ENCODE data around the gene KPNA6. TPM values are rescaled to one million over a fixed set of nuclear protein-coding genes. Genes with fewer than 3 reads are reported as not detected.
A peak's percentile ranks its signal among the peaks of the same experiment; 100 is the strongest.
"Not testable (repeated sequence)": the region's sequence is repeated elsewhere in the genome, so short reads cannot be mapped to it uniquely, and the experiment has no call there.

The KPNA6 gene
- total and polyA plus RNA-seq, 4 donors = 29.6 to 39.1 (median 33.7) TPM

DNA sequence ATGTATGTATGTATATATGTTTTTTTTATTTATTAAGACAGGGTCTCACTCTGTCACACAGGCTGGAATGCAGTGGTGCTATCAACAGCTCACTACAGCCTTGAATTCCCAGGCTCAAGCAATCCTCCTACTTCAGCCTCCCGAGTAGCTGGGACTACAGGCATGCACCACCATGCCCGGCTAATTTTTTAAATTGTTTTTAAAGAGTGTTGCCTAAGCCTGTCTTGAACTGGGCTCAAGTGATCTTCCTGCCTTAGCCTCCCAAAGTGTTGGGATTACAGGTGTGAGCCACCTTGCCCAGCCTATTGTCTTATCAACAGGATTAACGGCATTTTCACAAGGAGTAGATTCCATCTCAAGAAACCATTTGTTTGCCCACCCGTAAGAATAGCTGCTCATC lies 5.6 kb downstream of the KPNA6 start:
- H3K9me3 ChIP-seq (ENCODE audit: control insufficient read depth, insufficient read depth, low read length); DNase-seq (ENCODE audit: low read depth in 4 of 6, low spot score in 6 of 6); H3K36me3 ChIP-seq (ENCODE audit: control insufficient read depth, insufficient read depth, low read length); H3K4me3 ChIP-seq (ENCODE audit: low read depth, low read length); H3K27me3 ChIP-seq (ENCODE audit: control insufficient read depth, insufficient read depth, low read length); H3K27ac ChIP-seq (ENCODE audit: low read depth, low read length): not testable (repeated sequence)
- peaks cover 15% of the 10 kb centered on the region for H3K4me1 ChIP-seq (ENCODE audit: control insufficient read depth, insufficient read depth, low read length)
- 92% methylated on average over 2 of the region's 4 CpGs for WGBS (ENCODE audit: insufficient coverage)

DNA sequence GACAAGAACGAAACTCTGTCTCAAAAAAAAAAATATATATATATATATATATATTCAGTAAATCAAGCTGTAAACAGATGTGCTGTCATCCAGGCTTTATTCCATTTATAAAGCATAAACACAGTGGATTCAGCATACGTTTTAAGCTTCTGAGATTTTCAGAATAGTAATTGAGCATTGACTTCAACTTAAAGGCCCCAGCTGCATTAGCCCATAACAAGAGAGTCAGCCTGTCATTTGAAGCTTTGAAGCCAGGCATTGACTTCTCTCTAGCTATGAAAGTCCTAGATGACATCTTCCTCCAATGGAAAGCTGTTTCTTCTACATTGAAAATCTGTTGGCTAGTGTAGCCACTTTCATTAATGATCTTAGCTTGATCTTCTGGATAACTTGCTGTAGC lies 6.6 kb downstream of the KPNA6 start:
- H3K9me3 ChIP-seq (ENCODE audit: control insufficient read depth, insufficient read depth, low read length) = no peaks in the 10 kb centered on the region
- H3K27me3 ChIP-seq (ENCODE audit: control insufficient read depth, insufficient read depth, low read length) = no peaks in the 10 kb centered on the region
- peaks cover 8% of the 10 kb centered on the region for H3K4me1 ChIP-seq (ENCODE audit: control insufficient read depth, insufficient read depth, low read length)
- WGBS (ENCODE audit: insufficient coverage) = 80% methylated on average over 1 of the region's 2 CpGs
- H3K27ac ChIP-seq (ENCODE audit: low read depth, low read length) = no peak overlapping the region
- DNase-seq (ENCODE audit: low read depth in 4 of 6, low spot score in 6 of 6) = no peak
- H3K4me3 ChIP-seq (ENCODE audit: low read depth, low read length) = no peak overlapping the region
- H3K36me3 ChIP-seq (ENCODE audit: control insufficient read depth, insufficient read depth, low read length) = peaks cover 2% of the 10 kb centered on the region

DNA sequence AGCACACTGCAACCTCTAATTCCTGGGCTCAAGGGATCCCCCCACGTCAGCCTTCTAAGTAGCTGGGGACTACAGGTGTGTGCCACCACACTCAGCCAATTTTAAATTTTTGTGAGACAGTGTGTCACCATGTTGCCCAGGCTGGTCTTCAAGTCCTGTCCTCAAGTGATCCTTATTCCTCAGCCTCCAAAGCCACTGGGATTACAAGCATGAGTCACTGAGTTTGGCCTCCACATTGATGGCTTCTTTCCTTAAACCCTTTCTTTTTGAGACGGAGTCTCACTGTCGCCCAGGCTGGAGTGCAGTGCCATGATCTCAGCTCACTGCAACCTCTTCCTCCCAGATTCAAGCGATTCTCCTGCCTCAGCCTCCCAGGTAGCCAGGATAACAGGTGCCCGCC lies 7.6 kb downstream of the KPNA6 start:
- Histone ChIP-seq H3K36me3 (ENCODE audit: control insufficient read depth, insufficient read depth, low read length) (peaks cover 2% of the 10 kb centered on the region), H3K4me3 (ENCODE audit: low read depth, low read length) (no peak overlapping the region), H3K4me1 (ENCODE audit: control insufficient read depth, insufficient read depth, low read length) (peaks cover 2% of the 10 kb centered on the region), H3K27me3 (ENCODE audit: control insufficient read depth, insufficient read depth, low read length) (no peaks in the 10 kb centered on the region), H3K27ac (ENCODE audit: low read depth, low read length) (no peak overlapping the region), H3K9me3 (ENCODE audit: control insufficient read depth, insufficient read depth, low read length) (no peaks in the 10 kb centered on the region)
- 85% methylated on average over 3 of the region's 5 CpGs for WGBS (ENCODE audit: insufficient coverage)
- DNase-seq (ENCODE audit: low read depth in 4 of 6, low spot score in 6 of 6) = no peak

DNA sequence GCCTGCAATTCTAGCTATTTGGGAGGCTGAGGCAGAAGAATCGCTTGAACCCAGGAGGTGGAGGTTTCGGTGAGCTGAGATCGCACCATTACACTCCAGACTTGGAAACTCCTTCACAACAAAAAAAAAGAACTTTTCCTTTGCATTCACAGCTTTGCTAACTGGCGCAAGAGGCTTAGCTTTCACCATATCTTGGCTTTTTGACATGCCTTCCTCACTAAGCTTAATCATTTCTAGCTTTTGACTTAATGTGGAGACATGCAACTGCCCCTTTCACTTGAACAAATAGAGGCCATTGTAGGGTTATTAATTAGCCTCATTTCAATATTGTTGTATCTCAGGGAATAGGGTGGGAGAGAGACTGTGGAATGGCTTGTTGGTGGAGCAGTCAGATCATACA lies 8.7 kb downstream of the KPNA6 start:
- WGBS (ENCODE audit: insufficient coverage) = 100% methylated on average over 4 of the region's 4 CpGs
- Histone ChIP-seq H3K4me1 (ENCODE audit: control insufficient read depth, insufficient read depth, low read length) (no peaks in the 10 kb centered on the region), H3K27me3 (ENCODE audit: control insufficient read depth, insufficient read depth, low read length) (no peaks in the 10 kb centered on the region), H3K27ac (ENCODE audit: low read depth, low read length) (no peak overlapping the region), H3K9me3 (ENCODE audit: control insufficient read depth, insufficient read depth, low read length) (no peaks in the 10 kb centered on the region), H3K4me3 (ENCODE audit: low read depth, low read length) (no peak overlapping the region), H3K36me3 (ENCODE audit: control insufficient read depth, insufficient read depth, low read length) (peaks cover 2% of the 10 kb centered on the region)
- no peak for DNase-seq (ENCODE audit: low read depth in 4 of 6, low spot score in 6 of 6)

DNA sequence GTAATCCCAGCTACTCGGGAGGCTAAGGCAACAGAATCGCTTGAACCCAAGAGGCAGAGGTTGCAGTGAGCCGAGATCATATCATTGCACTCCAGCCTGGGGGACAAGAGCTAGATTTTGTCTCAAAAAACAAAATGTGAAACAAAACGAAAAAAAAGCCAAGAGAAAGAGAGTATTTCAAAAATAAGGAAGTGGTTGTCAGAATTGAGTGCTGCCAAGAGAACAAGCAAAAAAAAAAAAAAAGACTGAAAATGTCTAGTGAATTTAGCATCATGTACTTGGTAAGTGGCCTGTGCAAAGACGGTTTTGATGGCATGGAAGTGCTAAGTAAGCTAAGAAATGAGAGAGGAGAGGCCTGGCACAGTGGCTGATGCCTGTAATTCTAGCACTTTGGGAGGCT lies 14.3 kb downstream of the KPNA6 start:
- Histone ChIP-seq H3K4me1 (ENCODE audit: control insufficient read depth, insufficient read depth, low read length) (no peaks in the 10 kb centered on the region), H3K9me3 (ENCODE audit: control insufficient read depth, insufficient read depth, low read length) (no peaks in the 10 kb centered on the region), H3K36me3 (ENCODE audit: control insufficient read depth, insufficient read depth, low read length) (no peaks in the 10 kb centered on the region), H3K27ac (ENCODE audit: low read depth, low read length) (no peak overlapping the region), H3K27me3 (ENCODE audit: control insufficient read depth, insufficient read depth, low read length) (no peaks in the 10 kb centered on the region), H3K4me3 (ENCODE audit: low read depth, low read length) (no peak overlapping the region)
- no peak for DNase-seq (ENCODE audit: low read depth in 4 of 6, low spot score in 6 of 6)
- 85% methylated on average over 5 of the region's 5 CpGs for WGBS (ENCODE audit: insufficient coverage)

DNA sequence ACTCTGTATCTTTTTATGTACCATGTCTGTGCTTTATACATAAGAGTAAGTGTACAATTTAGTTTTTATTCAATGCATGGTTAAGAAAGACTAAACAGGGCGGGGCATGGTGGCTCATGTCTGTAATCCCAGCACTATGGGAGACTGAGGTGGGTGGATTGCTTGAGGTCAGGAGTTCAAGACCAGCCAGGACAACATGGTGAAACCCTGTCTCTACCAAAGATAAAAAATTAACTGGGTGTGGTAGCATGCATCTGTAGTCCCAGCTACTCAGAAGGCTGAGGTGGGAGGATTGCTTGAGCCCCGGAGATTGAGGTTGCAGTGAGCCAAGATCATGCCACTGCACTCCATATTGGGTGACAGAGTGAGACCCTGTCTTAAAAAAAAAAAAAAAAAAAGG lies 15.5 kb downstream of the KPNA6 start:
- H3K27ac ChIP-seq (ENCODE audit: low read depth, low read length) = not testable (repeated sequence)
- WGBS (ENCODE audit: insufficient coverage) = 100% methylated on average over 2 of the region's 2 CpGs

DNA sequence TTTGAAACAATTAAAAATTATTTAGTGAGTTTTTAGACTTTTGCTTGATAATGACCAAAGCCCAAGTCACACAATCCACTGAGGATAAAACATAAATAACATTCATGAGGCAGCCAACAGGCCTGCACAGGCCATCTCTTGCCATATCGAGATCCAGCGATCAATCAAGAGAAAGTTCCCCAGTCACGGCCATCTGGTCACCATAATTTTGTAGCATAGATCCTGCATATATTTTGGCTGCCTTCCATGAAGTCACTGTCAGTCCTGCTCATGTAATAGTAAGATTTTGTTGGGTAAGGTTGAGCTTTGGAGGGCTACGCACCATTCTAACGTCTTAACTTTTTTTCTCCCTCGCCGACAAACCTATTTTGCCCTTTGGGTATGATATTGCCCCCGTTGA lies 17.5 kb downstream of the KPNA6 start:
- no peak overlapping the region for H3K4me3 ChIP-seq (ENCODE audit: low read depth, low read length)
- no peaks in the 10 kb centered on the region for H3K4me1 ChIP-seq (ENCODE audit: control insufficient read depth, insufficient read depth, low read length)
- peak in 1 of 6 donors; percentile 21 for DNase-seq (ENCODE audit: low read depth in 4 of 6, low spot score in 6 of 6)
- WGBS (ENCODE audit: insufficient coverage) = 89% methylated on average over 3 of the region's 8 CpGs
- H3K36me3 ChIP-seq (ENCODE audit: control insufficient read depth, insufficient read depth, low read length) = no peaks in the 10 kb centered on the region
- no peaks in the 10 kb centered on the region for H3K27me3 ChIP-seq (ENCODE audit: control insufficient read depth, insufficient read depth, low read length)
- H3K27ac ChIP-seq (ENCODE audit: low read depth, low read length) = no peak overlapping the region
- H3K9me3 ChIP-seq (ENCODE audit: control insufficient read depth, insufficient read depth, low read length) = no peaks in the 10 kb centered on the region

More for the DNA sequence above, 15.5 kb downstream of the KPNA6 start:
- not testable (repeated sequence) for H3K9me3 ChIP-seq (ENCODE audit: control insufficient read depth, insufficient read depth, low read length); H3K27me3 ChIP-seq (ENCODE audit: control insufficient read depth, insufficient read depth, low read length); H3K4me3 ChIP-seq (ENCODE audit: low read depth, low read length); H3K36me3 ChIP-seq (ENCODE audit: control insufficient read depth, insufficient read depth, low read length); H3K4me1 ChIP-seq (ENCODE audit: control insufficient read depth, insufficient read depth, low read length); DNase-seq (ENCODE audit: low read depth in 4 of 6, low spot score in 6 of 6)

DNA sequence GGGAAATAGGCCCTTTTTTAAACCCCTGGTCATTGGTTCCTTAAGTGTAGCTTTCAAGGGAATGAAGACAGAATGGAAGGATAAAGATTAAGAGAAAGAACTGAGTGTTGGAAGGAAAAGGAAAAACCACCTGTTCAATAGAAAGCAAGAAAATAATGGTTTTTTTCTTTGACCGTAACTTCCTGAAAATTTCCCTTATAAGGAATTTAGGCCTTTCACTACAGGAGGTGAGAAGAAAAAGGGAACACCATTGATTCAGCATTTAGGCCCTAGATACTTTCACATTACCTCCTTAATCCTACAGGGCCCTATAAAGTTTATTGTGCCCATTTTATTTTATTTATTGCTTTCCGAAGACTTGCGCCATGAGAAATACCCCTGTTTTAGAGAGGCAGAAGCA lies 18.9 kb downstream of the KPNA6 start:
- Histone ChIP-seq H3K27me3 (ENCODE audit: control insufficient read depth, insufficient read depth, low read length) (no peaks in the 10 kb centered on the region), H3K4me1 (ENCODE audit: control insufficient read depth, insufficient read depth, low read length) (no peaks in the 10 kb centered on the region), H3K4me3 (ENCODE audit: low read depth, low read length) (no peak overlapping the region), H3K27ac (ENCODE audit: low read depth, low read length) (no peak overlapping the region), H3K9me3 (ENCODE audit: control insufficient read depth, insufficient read depth, low read length) (no peaks in the 10 kb centered on the region), H3K36me3 (ENCODE audit: control insufficient read depth, insufficient read depth, low read length) (peaks cover 3% of the 10 kb centered on the region)
- DNase-seq (ENCODE audit: low read depth in 4 of 6, low spot score in 6 of 6) = no peak
- WGBS (ENCODE audit: insufficient coverage) = no CpG with 5 or more reads among the region's 3 CpGs

DNA sequence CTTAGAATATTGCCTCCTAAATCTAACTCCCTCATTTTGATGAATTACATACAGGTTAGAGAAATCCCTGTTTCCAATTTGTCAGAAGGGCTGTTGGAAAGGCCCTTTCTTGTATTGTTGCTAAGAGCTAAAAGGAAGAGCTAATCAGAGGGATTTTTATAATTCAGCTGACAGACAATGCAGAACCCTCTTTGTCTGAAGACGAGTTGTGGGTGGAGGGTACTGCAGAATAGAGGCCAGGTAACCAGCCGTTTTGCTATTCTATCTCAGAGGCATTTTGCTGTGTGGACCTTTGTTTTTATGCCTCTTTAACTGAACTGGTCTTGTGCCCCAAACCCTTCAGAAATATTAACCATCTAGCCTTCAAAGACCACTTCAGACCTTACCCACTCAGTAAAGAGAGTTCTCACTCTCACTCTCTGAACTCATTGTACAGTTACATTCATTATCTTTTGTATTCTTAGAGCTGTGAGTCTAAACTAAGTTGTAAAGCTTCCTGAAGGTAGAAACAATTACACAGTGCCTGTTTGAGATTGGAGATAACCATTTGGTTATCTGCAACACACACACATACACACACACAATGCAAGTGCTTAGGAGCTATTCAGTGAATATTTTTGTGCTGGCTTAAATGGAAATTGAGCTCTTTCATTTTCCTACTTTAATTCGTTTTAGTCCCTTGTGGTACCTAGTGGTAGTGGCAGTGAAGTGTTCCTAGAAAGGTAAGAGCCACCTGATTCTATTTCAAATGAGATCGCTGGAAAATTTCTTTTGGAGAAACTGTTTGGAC lies 19.7 kb downstream of the KPNA6 start:
- H3K9me3 ChIP-seq (ENCODE audit: control insufficient read depth, insufficient read depth, low read length) = no peaks in the 10 kb centered on the region
- no peaks in the 10 kb centered on the region for H3K4me1 ChIP-seq (ENCODE audit: control insufficient read depth, insufficient read depth, low read length)
- H3K4me3 ChIP-seq (ENCODE audit: low read depth, low read length) = no peak overlapping the region
- H3K36me3 ChIP-seq (ENCODE audit: control insufficient read depth, insufficient read depth, low read length) = peaks cover 5% of the 10 kb centered on the region
- no CpG with 5 or more reads among the region's 4 CpGs for WGBS (ENCODE audit: insufficient coverage)
- DNase-seq (ENCODE audit: low read depth in 4 of 6, low spot score in 6 of 6) = no peak
- H3K27ac ChIP-seq (ENCODE audit: low read depth, low read length) = no peak overlapping the region
- H3K27me3 ChIP-seq (ENCODE audit: control insufficient read depth, insufficient read depth, low read length) = no peaks in the 10 kb centered on the region

DNA sequence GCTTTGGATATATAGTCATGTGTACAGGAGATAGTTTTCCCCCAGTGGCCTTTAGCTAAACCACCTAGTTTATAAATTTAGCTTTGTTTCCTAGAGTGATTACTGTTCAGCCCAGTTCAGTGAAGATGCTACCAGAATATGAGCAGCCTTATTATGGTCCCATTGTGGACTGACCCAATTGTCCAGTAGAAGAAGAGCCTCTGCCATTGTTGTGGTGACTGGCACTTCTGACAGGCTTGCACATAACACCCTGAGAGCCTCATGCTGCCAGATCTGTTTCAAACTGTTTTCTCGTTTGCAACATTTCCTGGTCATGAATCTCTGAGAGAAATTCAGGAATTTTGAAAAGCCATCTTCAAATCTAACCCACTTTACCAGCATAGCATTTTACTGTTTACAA lies 20.6 kb downstream of the KPNA6 start:
- Histone ChIP-seq H3K27me3 (ENCODE audit: control insufficient read depth, insufficient read depth, low read length) (no peaks in the 10 kb centered on the region), H3K4me1 (ENCODE audit: control insufficient read depth, insufficient read depth, low read length) (no peaks in the 10 kb centered on the region), H3K36me3 (ENCODE audit: control insufficient read depth, insufficient read depth, low read length) (peaks cover 5% of the 10 kb centered on the region), H3K4me3 (ENCODE audit: low read depth, low read length) (no peak overlapping the region), H3K27ac (ENCODE audit: low read depth, low read length) (no peak overlapping the region), H3K9me3 (ENCODE audit: control insufficient read depth, insufficient read depth, low read length) (no peaks in the 10 kb centered on the region)
- WGBS (ENCODE audit: insufficient coverage) = 0% methylated on average over 1 of the region's 1 CpG
- no peak for DNase-seq (ENCODE audit: low read depth in 4 of 6, low spot score in 6 of 6)

Measured in spinal cord (tissue), 10 donors.